Measurements from ENCODE around the gene UVRAG.
A peak's percentile ranks its signal among the peaks of the same experiment; 100 is the strongest.
"Not testable (repeated sequence)": the region's sequence is repeated elsewhere in the genome, so short reads cannot be mapped to it uniquely, and the experiment has no call there.

Gene UVRAG

DNA sequence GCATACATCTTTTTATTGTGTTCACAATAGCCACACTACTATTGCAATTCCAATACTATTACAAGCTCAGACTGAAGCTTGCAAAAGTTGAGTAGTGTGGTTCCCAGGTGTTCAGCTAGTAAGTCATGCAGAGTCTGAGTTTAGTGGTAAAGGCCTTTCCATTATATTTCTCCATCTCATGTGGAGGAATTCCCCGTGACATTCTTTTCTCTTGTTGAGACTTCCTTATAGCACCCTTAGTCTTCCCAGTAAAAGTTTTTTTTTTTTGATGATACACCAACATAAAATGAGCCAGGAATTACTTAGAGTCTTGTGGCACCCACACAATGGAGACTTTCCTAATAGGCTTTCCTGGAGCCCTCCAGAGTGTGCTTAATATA is 110.8 kb downstream of the UVRAG start:
- no peak for DNase-seq

GRCh38 chr11:75929706-75930105 is 114.7 kb downstream of the UVRAG start:
- DNase-seq, result no peak

- no peak for DNase-seq
Measured at GRCh38 chr11:75930534-75930933, 115.5 kb downstream of the UVRAG start.

- no peak for DNase-seq
Measured at GRCh38 chr11:75931124-75931523, 116.1 kb downstream of the UVRAG start.

- DNase-seq, result not testable (repeated sequence)
Measured at GRCh38 chr11:75933736-75934135, 118.7 kb downstream of the UVRAG start.

- no peak for DNase-seq
Measured at GRCh38 chr11:75934851-75935250, 119.8 kb downstream of the UVRAG start.

DNA sequence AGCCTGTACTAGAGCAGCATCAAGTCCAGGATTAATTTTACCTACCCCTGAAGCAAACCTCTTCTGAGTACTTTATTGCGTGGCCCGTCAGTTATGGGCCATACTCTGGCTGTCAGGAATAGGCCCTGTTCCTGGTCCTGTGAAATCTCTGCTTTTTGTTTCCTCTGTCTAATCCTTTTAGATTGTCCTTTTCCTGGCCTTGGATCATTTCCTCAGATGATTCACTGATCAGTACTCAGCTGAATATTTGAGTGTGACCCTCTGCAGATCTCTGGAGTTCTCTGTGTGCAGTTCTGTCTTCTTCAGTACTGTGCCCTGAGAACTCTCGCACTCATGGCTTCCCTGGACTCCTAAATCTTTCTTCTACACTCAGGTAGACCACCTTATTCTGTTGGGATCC is 123.5 kb downstream of the UVRAG start:
- DNase-seq, result no peak

GRCh38 chr11:75939516-75939915 is 124.5 kb downstream of the UVRAG start:
- DNase-seq, result no peak

DNA sequence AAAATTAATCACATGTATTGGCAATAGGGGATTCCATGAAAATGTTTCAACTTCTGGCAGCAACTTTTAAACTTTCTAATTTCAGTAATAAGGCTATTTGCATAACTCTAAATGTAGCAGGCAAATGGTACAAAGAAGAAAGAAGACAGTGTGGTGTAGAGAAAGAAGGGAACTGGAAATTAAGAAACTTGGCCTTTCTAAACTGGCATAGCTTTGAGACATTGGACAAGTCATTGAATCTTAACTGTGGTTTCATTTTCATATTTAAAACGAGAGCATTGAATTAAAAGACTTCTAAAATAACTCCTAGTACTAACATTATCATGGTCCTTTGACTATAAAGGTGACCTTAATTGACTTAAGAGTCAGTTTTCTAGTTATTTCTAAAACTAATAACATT is 125.0 kb downstream of the UVRAG start:
- DNase-seq, result no peak

DNA sequence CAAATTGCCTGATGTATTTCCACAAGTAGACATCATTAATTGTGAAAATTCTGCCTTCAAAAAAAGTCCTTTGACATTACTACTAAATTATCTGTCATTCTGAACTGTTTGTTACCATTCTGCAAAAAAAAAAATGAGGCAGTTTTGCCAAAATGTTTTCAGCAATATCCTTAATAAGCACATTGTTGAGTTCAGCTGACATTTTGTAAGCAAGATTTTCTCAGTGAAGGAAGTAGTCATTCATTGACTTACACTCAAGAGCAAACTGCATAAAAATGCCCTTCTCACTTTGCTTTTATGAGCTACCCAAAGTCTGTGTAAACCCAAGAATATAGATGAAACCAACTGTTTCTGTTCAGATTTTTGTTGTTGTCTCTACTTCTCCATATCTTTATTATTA is 125.9 kb downstream of the UVRAG start:
- no peak for DNase-seq

GRCh38 chr11:75944515-75944914 is 129.5 kb downstream of the UVRAG start:
- no peak for DNase-seq

GRCh38 chr11:75945446-75945845 is 130.4 kb downstream of the UVRAG start:
- DNase-seq, result no peak

DNA sequence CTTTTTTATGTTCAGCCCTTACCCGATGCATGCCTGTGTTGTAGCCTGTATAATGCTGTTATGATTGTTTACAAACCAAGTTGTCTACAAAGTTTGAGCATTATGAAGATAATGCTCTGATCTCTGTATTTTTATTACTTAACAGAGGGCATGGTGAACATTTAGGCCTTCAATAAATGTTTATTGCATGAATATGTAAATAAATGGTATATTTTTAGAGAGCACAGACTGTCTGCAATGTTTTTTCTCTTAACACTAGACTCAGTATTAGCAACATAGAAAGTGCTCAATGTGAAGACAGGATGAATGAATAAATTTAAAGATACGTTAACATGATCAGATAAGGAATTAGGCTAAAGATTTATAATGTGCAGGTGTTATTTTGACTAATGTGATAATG is 130.9 kb downstream of the UVRAG start:
- DNase-seq, result no peak

- DNase-seq, result no peak
Measured at GRCh38 chr11:75946531-75947530, 131.8 kb downstream of the UVRAG start.

DNA sequence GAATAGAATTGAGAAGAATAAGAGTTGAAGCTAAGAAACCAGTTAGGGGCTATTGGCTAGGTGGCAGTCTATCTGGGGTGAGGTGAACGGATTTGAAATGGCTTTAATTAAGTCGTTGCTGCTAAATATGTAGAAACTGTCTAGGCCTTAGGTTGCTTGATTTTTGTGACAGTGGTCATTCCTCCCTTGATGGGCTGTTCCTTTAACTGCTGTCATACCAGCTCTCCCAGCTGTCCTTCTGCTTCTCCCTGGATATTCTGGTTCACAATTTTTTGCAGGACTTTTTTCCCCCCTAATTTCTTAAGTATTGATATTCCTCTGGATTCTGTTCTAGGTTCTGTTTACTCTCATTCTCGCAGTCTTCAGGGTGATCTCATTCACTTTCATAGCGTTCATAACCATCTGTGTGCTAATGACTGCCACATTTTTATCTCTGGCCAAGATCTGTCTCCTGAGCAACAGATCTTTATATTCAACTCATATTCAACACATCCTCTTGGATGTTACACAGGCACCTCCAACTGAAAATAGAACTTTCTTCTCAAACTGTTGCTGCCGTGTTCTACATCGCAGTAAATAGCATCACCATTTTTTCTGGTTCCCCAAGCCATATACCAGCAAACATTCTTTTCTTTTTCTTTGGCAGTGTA is 134.1 kb downstream of the UVRAG start:
- peak; percentile 18 for DNase-seq

- no peak for DNase-seq
Measured at GRCh38 chr11:75950141-75950540, 135.1 kb downstream of the UVRAG start.

DNA sequence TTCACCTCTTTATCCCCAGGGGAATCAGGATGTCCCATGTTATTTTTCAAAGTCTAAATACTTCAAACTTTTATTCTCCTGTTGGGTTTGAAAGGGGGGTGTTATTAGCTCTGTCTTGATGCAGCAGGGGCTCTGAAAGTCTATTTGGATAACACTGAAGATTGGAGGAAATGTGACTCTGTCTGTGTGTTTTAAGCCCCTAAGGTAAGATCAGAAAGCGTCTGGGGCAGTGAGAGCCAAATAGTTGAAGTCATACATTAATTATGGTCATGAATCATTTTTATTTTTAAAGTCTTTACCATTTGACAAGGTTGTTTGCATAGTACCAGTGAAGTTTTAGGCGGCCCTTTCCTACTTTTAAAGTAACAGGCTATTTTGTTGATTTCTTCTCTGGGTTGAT is 139.0 kb downstream of the UVRAG start:
- DNase-seq, result no peak

DNA sequence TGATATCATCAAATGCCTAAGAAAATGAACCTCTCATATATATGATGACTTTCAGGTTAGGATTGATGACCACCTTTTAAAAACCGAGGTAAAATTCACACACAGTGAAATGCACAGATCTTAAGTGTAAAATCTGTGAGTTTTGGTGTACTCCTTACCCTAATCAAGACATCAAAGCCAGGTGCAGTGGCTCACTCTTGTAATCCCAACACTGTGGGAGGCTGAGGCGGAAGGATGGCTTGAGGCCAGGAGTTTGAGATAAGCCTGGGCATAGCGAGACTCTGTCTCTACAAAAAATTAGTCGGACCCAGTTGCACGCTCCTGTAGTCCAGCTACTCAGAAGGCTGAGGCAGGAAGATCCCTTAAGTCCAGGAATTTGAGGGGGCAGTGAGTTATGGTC is 140.4 kb downstream of the UVRAG start:
- DNase-seq, result no peak

DNA sequence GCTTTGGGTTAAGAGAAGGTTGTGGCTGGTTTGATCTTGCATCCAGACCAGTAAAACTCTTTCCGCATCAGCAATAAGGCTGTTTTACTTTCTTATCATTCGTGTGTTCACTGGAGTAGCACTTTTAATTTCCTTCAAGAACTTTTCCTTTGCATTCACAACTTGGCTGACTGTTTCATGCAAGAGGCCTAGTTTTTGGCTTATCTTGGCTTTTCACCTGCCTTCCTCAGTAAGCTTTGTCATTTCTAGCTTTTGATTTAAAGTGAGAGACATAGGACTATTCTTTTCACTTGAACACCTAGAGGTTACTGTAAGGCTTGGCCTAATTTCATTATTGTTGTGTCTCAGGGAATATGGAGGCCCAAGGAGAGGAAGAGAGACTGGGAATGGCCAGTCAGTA is 144.5 kb downstream of the UVRAG start:
- no peak for DNase-seq

DNA sequence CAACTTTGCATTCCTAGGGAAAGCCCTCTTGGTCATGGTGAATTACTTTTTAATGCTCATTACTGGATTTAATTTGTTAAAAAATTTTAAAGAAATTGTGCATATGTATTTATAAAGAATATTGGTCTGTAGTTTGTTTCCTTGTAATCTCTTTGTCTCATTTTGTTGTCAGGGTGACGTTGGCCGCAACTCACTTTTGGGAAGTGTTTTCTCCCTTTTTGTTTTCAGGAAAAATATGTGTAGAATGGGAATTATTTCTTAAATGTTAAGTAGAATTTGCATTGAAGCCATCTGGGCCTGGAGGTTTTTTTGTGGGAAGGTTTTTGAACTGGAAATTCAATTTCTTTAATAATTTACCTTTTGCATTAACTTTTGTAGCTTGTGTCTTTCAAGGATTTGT is 149.1 kb downstream of the UVRAG start:
- DNase-seq, result no peak

GRCh38 chr11:75966537-75967287 is 151.7 kb downstream of the UVRAG start:
- no peak for DNase-seq

DNA sequence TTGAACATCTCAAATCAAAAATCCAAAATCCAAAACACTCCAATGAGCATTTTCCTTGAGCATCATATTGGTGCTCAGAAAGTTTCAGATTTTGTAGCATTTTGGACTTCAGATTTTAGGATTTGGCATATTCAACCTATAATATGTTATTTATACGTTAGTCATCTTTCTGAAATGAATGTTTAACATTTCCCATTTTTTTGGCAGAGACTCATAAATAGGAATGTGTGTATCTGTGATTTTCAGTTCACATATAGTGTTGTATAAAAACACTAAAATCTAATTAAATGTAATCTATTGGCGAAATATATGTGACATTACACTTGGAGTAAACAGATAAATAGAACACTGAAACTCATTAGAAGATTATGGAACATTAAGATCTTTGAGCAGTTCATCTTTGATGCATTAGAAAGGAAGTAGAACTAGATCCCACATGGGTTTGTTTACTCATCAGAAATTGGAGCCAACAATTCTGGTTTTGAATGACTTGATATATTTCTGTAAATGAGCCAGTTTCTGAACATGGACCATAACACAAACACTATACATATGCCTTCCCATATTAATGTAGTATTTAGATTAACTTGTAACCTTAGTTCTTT is 153.1 kb downstream of the UVRAG start:
- no peak for DNase-seq

- no peak for DNase-seq
Measured at GRCh38 chr11:75969626-75970308, 154.8 kb downstream of the UVRAG start.
